GM12878 (cell line): ENCODE measurements around the gene MCF2L2. TPM values are rescaled to one million over a fixed set of nuclear protein-coding genes. Genes with fewer than 3 reads are reported as not detected.

Experiments
- ATAC-seq: fragments of 200-7000 bp; cut with Tn5 transposase; 3 replicates; pipeline ENCODE4 v1.9.1; 2020; ENCODE audit warnings: mild to moderate bottlenecking, moderate library complexity
- BruUV-seq: library from RNA; stranded (reverse); fragments of 400-500 nt; replicated peaks from 2 replicates; lab custom pipeline; 2021; lab: Mats Ljungman, UMichigan
- CTCF ChIA-PET: fragments of 300-600 bp; sonication (Branson Sonifier 250); formaldehyde crosslinking; extraction: SDS; loops from one replicate; lab custom pipeline; 2021; ENCODE audit warnings: inconsistent platforms; lab: Yijun Ruan, JAX
- POLR2A ChIA-PET: fragments of 350-600 bp; formaldehyde crosslinking; extraction: SDS; loops from one replicate; lab custom pipeline; 2021; ENCODE audit warnings: inconsistent platforms; lab: Charles Lee
- RAD21 ChIA-PET: fragments of 300-600 bp; sonication (Branson Sonifier 250); formaldehyde crosslinking; loops from one replicate; lab custom pipeline; 2023; ENCODE audit warnings: antibody characterized with exemption; ENCODE audit not compliant: unreplicated experiment; lab: Charles Lee
- SMC1A ChIA-PET: fragments of 300-600 bp; sonication (Branson Sonifier 250); formaldehyde crosslinking; loops from one replicate; lab custom pipeline; 2023; ENCODE audit not compliant: unreplicated experiment, uncharacterized antibody; lab: Charles Lee
- DNase-seq: peaks from one replicate; pipeline ENCODE4 v3.0.0-alpha.2; 2011; ENCODE audit warnings: low read depth, low spot score
- FAIRE-seq: peaks from 3 replicates; lab custom pipeline; 2011; peaks lifted over from hg19 to GRCh38; lab: Jason Lieb, UNC
- H2AFZ ChIP-seq: 2 replicates; pipeline ENCODE4 v1.6.0; 2011; ENCODE audit warnings: low read depth, low read length, control low read depth; ENCODE audit not compliant: control insufficient read depth
- H3K27ac ChIP-seq: 2 replicates; pipeline ENCODE4 v1.5.1; 2011; ENCODE audit warnings: control low read depth; ENCODE audit not compliant: control insufficient read depth, insufficient read depth
- H3K27me3 ChIP-seq, 2 experiments: replicated peaks in 1 of 2; 2 replicates each; pipeline versions ENCODE4 v1.6.0 to v1.6.1; 2011; ENCODE audit warnings: low read length in 1 of 2; ENCODE audit not compliant: control insufficient read depth in 2 of 2, insufficient read depth in 2 of 2
- H3K36me3 ChIP-seq, 2 experiments: 2 replicates each; pipeline ENCODE4 v1.5.1; 2011; ENCODE audit warnings: low read length in 1 of 2; ENCODE audit not compliant: control insufficient read depth in 2 of 2, insufficient read depth in 2 of 2
- H3K4me1 ChIP-seq: 2 replicates; pipeline ENCODE4 v1.6.1; 2011; ENCODE audit warnings: mild to moderate bottlenecking, low read length, moderate library complexity, mixed read lengths; ENCODE audit not compliant: control insufficient read depth, insufficient read depth
- H3K4me2 ChIP-seq: 2 replicates; pipeline ENCODE4 v1.6.0; 2011; ENCODE audit warnings: control low read depth; ENCODE audit not compliant: control insufficient read depth, insufficient read depth
- H3K4me3 ChIP-seq: fragments of 200-600 bp; sonication (generic); 2 replicates; pipeline ENCODE4 v1.5.1; 2016
- H3K79me2 ChIP-seq: 2 replicates; pipeline ENCODE4 v1.6.0; 2011; ENCODE audit warnings: low read length; ENCODE audit not compliant: control insufficient read depth, insufficient read depth
- H3K9ac ChIP-seq: 2 replicates; pipeline ENCODE4 v1.8.0; 2011; ENCODE audit warnings: low read length, control low read depth, mixed read lengths; ENCODE audit not compliant: control insufficient read depth, insufficient read depth
- H3K9me3 ChIP-seq: replicated peaks from 3 replicates; pipeline ENCODE4 v1.5.1; 2011; ENCODE audit warnings: mild to moderate bottlenecking, low read length; ENCODE audit not compliant: control insufficient read depth, insufficient read depth
- H4K20me1 ChIP-seq: 2 replicates; pipeline ENCODE4 v1.6.0; 2011; ENCODE audit not compliant: control insufficient read depth, insufficient read depth
- E4F1 ChIP-seq: fragments of 450-650 bp; IDR thresholded peaks from 2 replicates; pipeline ENCODE4 v1.6.1; 2018; ENCODE audit warnings: borderline replicate concordance, mild to moderate bottlenecking; ENCODE audit not compliant: partially characterized antibody
- EGR1 ChIP-seq, 2 experiments: IDR thresholded peaks; 1 replicate in 1 of 2; 2 replicates in 1 of 2; pipeline ENCODE4 v1.6.1; 2011 to 2012; ENCODE audit warnings: low read depth in 2 of 2, low read length in 2 of 2, borderline replicate concordance in 1 of 2, mild to moderate bottlenecking in 1 of 2, moderate library complexity in 1 of 2
- ETV6 ChIP-seq, 2 experiments: fragments of 450-650 bp in 1 of 2; IDR thresholded peaks in 1 of 2; conservative IDR thresholded peaks in 1 of 2; 2 replicates each; pipeline ENCODE4 v1.6.1; 2014; ENCODE audit warnings: antibody characterized with exemption in 1 of 2, borderline replicate concordance in 1 of 2, low read depth in 1 of 2, mild to moderate bottlenecking in 1 of 2, moderate library complexity in 1 of 2
- EZH2 ChIP-seq: IDR thresholded peaks from 2 replicates; pipeline ENCODE4 v1.6.1; 2012; ENCODE audit warnings: low read depth, mild to moderate bottlenecking, control low read depth, inconsistent platforms, low read length, borderline replicate concordance; ENCODE audit not compliant: control insufficient read depth
- GATAD2B ChIP-seq: fragments of 450-650 bp; conservative IDR thresholded peaks from 2 replicates; pipeline ENCODE4 v1.6.1; 2017; ENCODE audit warnings: low read depth, mild to moderate bottlenecking, moderate library complexity
- IKZF1 ChIP-seq: fragments of 450-650 bp; conservative IDR thresholded peaks from 2 replicates; pipeline ENCODE4 v1.6.1; 2017; ENCODE audit warnings: antibody characterized with exemption, mild to moderate bottlenecking
- MTA2 ChIP-seq: fragments of 450-650 bp; IDR thresholded peaks from 2 replicates; pipeline ENCODE4 v1.6.1; 2016; ENCODE audit warnings: low read depth, mild to moderate bottlenecking, moderate library complexity
- MYC ChIP-seq: IDR thresholded peaks from 2 replicates; pipeline ENCODE4 v1.6.1; 2011; ENCODE audit warnings: mild to moderate bottlenecking, low read length, moderate library complexity, inconsistent platforms; ENCODE audit not compliant: insufficient read depth, insufficient replicate concordance, insufficient read length, severe bottlenecking
- RCOR1 ChIP-seq: conservative IDR thresholded peaks from 2 replicates; pipeline ENCODE4 v1.6.1; 2012; ENCODE audit warnings: low read depth, low read length, improper control_type of control experiment
- SIX5 ChIP-seq: IDR thresholded peaks from 2 replicates; pipeline ENCODE4 v1.6.1; 2011; ENCODE audit warnings: mild to moderate bottlenecking, low read depth, low read length, moderate library complexity; ENCODE audit not compliant: severe bottlenecking
- TCF12 ChIP-seq: IDR thresholded peaks from 2 replicates; pipeline ENCODE4 v1.6.1; 2011; ENCODE audit warnings: low read depth, mild to moderate bottlenecking, low read length
- YY1 ChIP-seq: IDR thresholded peaks from 2 replicates; pipeline ENCODE4 v1.6.1; 2011; ENCODE audit warnings: low read depth, mild to moderate bottlenecking, low read length
- WGBS: methylation state at CpG from one replicate; pipeline ENCODE4 v1.1.6; 2016; ENCODE audit warnings: low lambda C conversion rate; ENCODE audit not compliant: insufficient replicate concordance, insufficient coverage; ENCODE audit errors: missing lambda C conversion rate; 5-methylcytosine and 5-hydroxymethylcytosine counted together
- in situ Hi-C: fragments of 300-500 bp; cut with MboI; formaldehyde crosslinking; loops from 9 replicates; pipeline ENCODE4 v1.14.3; 2018; ENCODE audit warnings: mixed read lengths
- intact Hi-C: fragments of 100-400 bp; cut with micrococcal nuclease; formaldehyde crosslinking; loops from one replicate; pipeline ENCODE4 v1.14.2; 2022; ENCODE audit not compliant: unreplicated experiment
- polyA plus RNA-seq, 11 experiments: library from polyadenylated mRNA; depleted of rRNA in 4 of 11; unstranded in 6 of 11; stranded (reverse) in 5 of 11; fragments of >200 nt; fragmentation: Nextera tagmentation in 4 of 11; fragmentation: Illumina TruSeq in 1 of 11; extraction: Ambion mirVana in 4 of 11; extraction: Trizol in 1 of 11; gene quantifications; 1 replicate in 1 of 11; 2 replicates in 10 of 11; pipeline versions ENCODE4 v1.2.1 to v1.2.3, GENCODE V29; 2011 to 2016; ENCODE audit warnings: inconsistent platforms in 2 of 11, missing spikeins in 2 of 11, low read depth in 1 of 11
- total RNA-seq, 4 experiments: library from RNA; depleted of rRNA in 3 of 4; stranded (reverse); fragments of >200 nt in 3 of 4; fragmentation: Illumina TruSeq in 1 of 4; extraction: Trizol in 1 of 4; gene quantifications; 2 replicates each; pipeline versions ENCODE4 v1.2.1 to v1.2.3, GENCODE V29; 2013 to 2021
- TF ChIP-seq, protein P1 (sequence below): fragments of 150-350 bp; IDR thresholded peaks from 2 replicates; pipeline ENCODE4 v1.6.1; 2016; ENCODE audit warnings: low read depth, low read length

The MCF2L2 gene
- total and polyA plus RNA-seq, 10 of the 15 experiments (the other 5 are each of a cell fraction or from before 2014, with no cell fraction given): 0.37 to 2.8 (median 1.4) TPM

DNA sequence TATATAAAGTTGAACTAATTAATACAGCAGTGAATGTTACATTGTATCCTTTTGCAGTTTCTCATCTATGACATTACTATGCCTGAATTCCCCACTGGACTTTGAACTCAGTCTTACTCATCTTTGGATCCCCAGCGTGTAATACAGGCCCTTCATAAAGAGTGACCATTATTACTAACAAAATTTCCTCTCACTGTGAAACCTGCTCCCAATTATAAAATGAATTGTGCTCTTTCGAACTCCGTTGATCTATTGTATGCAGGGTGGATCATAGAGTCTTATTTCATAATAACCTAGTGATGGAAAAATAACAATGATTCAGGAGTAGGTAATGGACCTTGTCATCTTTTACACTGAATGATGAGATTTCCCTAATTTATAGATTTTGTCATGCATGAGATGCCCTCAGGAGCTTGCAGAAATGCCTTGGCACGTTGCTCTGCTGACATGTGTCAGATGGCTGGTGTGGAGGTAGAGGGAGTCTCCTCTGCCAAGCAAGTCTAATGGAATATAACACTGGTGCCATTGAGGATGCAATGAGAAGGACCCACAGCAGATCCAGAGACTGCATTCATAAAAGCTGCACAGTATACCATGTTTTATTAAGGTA lies 149.8 kb downstream of the MCF2L2 start (continued):
- TF ChIP-seq, protein P1, sequence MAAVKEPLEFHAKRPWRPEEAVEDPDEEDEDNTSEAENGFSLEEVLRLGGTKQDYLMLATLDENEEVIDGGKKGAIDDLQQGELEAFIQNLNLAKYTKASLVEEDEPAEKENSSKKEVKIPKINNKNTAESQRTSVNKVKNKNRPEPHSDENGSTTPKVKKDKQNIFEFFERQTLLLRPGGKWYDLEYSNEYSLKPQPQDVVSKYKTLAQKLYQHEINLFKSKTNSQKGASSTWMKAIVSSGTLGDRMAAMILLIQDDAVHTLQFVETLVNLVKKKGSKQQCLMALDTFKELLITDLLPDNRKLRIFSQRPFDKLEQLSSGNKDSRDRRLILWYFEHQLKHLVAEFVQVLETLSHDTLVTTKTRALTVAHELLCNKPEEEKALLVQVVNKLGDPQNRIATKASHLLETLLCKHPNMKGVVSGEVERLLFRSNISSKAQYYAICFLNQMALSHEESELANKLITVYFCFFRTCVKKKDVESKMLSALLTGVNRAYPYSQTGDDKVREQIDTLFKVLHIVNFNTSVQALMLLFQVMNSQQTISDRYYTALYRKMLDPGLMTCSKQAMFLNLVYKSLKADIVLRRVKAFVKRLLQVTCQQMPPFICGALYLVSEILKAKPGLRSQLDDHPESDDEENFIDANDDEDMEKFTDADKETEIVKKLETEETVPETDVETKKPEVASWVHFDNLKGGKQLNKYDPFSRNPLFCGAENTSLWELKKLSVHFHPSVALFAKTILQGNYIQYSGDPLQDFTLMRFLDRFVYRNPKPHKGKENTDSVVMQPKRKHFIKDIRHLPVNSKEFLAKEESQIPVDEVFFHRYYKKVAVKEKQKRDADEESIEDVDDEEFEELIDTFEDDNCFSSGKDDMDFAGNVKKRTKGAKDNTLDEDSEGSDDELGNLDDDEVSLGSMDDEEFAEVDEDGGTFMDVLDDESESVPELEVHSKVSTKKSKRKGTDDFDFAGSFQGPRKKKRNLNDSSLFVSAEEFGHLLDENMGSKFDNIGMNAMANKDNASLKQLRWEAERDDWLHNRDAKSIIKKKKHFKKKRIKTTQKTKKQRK: no peak
- TF ChIP-seq EGR1 (IDR thresholded peaks at IDR 0.05; ENCODE audit: borderline replicate concordance in 1 of 2, low read depth in 2 of 2, low read length in 2 of 2) (no peak), GATAD2B (no peak), MYC (no peak), IKZF1 (peak; percentile 61)

DNA sequence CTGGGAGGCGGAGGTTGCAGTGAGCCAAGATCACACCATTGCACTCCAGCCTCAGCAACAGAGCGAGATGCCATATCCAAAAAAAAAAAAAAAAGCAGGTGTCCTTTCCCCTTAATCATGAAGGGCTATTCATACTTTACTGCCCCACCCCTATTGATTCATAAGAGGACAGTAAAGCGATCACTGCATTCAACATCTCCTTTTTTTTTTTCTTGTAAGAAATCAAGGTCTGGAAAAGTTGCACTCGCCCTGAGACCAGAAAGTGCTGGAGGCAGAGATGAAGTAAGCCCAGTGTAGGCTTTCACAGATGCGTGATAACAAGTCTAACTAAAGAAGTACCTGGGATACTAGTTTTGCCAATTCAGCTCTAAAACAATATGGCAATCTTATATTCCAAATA lies 151.2 kb downstream of the MCF2L2 start:
- intact Hi-C loops: no loop called here
- DNase-seq (no peak), FAIRE-seq (no peak), ATAC-seq (no peak)
- Histone ChIP-seq H3K79me2 (no peaks in the 10 kb centered on the region), H2AFZ (no peak overlapping the region), H3K4me2 (no peak overlapping the region), H3K36me3 (no peaks in the 10 kb centered on the region), H3K9me3 (no peaks in the 10 kb centered on the region), H3K4me3 (no peak overlapping the region), H4K20me1 (no peaks in the 10 kb centered on the region), H3K9ac (no peak overlapping the region), H3K27ac (no peak overlapping the region), H3K27me3 (no peaks in the 10 kb centered on the region), H3K4me1 (no peaks in the 10 kb centered on the region)
- no peak for TF ChIP-seq MTA2
- no peak for TF ChIP-seq RCOR1
- no peak for TF ChIP-seq ETV6 (conservative IDR thresholded peaks at IDR 0.05 in 1 of 2, IDR thresholded peaks at IDR 0.05 in 1 of 2; ENCODE audit: borderline replicate concordance in 1 of 2, low read depth in 1 of 2)
- no peak for TF ChIP-seq YY1
- no peak for TF ChIP-seq E4F1
- no peak for TF ChIP-seq SIX5
- TF ChIP-seq EZH2: no peak
- TF ChIP-seq TCF12: no peak
- POLR2A ChIA-PET: interaction anchor here (0.7 to 2.6 kb wide), 2 partner anchors 8 to 730 kb away, joined by 3 to 10 read pairs; no protein-coding TSS in a partner anchor
- SMC1A ChIA-PET: interaction anchor here (3.2 kb wide), 1 partner anchor 92 kb away, joined by 15 read pairs; no protein-coding TSS in a partner anchor
- in situ Hi-C loops: no loop called here
- WGBS: 64% methylated on average over 5 of the region's 5 CpGs
- CTCF ChIA-PET: no interaction called here
- no TSS peak for BruUV-seq
- RAD21 ChIA-PET: no interaction called here
